ENCODE measurements around the gene TPPP2. TPM values are rescaled to one million over a fixed set of nuclear protein-coding genes. Genes with fewer than 3 reads are reported as not detected.

TPPP2 gene
- total and polyA plus RNA-seq, 10 of the 15 experiments (the other 5 are each of a cell fraction or from before 2014, with no cell fraction given) = not detected

DNA sequence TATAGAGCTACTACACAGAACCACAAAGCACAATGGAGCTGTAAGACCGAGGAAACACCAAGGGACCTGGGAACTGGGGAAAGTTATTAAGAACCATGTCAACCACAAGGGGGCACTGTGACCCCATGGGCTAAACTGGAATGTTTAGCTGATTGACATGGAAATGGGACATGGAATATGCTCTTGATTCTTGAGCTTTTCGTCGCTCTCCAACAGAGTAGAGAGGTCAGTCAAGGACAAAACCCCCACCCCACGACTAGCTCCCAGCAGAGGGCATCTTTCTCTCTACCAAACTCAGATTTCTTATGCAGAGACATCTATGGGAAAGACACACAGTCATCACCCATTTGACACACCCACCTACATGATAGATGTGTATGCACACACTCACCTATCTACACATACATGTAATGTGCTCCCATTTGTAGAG, 15.2 kb upstream of the TPPP2 start (continued):
- TF ChIP-seq CTCF (IDR thresholded peaks at IDR 0.05 in 2 of 3, conservative IDR thresholded peaks at IDR 0.05 in 1 of 3; ENCODE audit: control insufficient read depth in 2 of 3, extremely low read depth in 1 of 3, insufficient read depth in 1 of 3, low read depth in 3 of 3, low read length in 3 of 3) (peak; percentile 79 to 93 (median 88); a peak in 5 of 6 replicates), RCOR1 (conservative IDR thresholded peaks at IDR 0.05; ENCODE audit: low read depth, low read length) (no peak), POU2F2 (IDR thresholded peaks at IDR 0.05; ENCODE audit: borderline replicate concordance, low read depth, low read length) (no peak), RUNX3 (IDR thresholded peaks at IDR 0.05; ENCODE audit: low read length) (no peak), YY1 (IDR thresholded peaks at IDR 0.05; ENCODE audit: low read depth, low read length) (peak; percentile 12; the same call in 1 of the 2 replicates), NR2F1 (conservative IDR thresholded peaks at IDR 0.05) (no peak), PKNOX1 (IDR thresholded peaks at IDR 0.05) (peak; percentile 90), IRF4 (IDR thresholded peaks at IDR 0.05; ENCODE audit: low read depth, low read length) (0 out of 2 replicates have a peak, but pooled peaks have one; percentile 40)

DNA sequence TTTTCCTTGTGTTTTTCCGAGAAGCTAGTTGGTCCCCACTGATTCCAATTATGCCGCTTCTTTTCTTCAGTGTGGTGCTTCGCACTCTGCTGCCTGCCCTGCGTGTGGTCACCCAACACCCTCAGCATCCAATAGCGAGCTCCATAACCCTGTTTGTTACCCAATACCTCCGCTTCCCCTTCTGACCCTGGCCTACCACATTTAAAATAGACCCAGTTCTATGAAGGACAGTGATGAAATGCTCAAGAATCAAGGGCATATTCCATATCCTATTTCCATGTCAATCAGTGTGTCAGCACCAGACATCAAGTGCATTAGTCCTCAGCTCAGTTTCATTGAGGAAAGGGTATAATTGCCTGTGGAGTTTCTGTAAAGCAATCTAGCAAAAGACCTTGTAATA, 14.7 kb upstream of the TPPP2 start:
- H3K27me3 ChIP-seq (replicated peaks in 1 of 2; ENCODE audit: control insufficient read depth in 2 of 2, insufficient read depth in 2 of 2, low read length in 1 of 2) = peaks cover 0 to 5% of the 10 kb centered on the region in 2 experiments; a peak in 2 of 4 replicates
- POLR2A ChIA-PET = interaction anchor here (1.1 to 2.2 kb wide), 3 partner anchors 32 to 89 kb away, joined by 4 to 9 read pairs (median 4); no protein-coding TSS in a partner anchor
- H3K4me1 ChIP-seq (ENCODE audit: control insufficient read depth, insufficient read depth, low read length) = no peaks in the 10 kb centered on the region
- FAIRE-seq = no peak
- H3K9ac ChIP-seq (ENCODE audit: control insufficient read depth, insufficient read depth, low read length) = no peak overlapping the region
- no peaks in the 10 kb centered on the region for H4K20me1 ChIP-seq (ENCODE audit: control insufficient read depth, insufficient read depth)
- no peaks in the 10 kb centered on the region for H3K36me3 ChIP-seq (ENCODE audit: control insufficient read depth in 2 of 2, insufficient read depth in 2 of 2, low read length in 1 of 2)
- DNase-seq (ENCODE audit: low read depth, low spot score) = no peak
- RAD21 ChIA-PET (ENCODE audit: unreplicated experiment) = interaction anchor here (0.6 to 4.7 kb wide), 27 partner anchors 10 to 886 kb away, joined by 3 to 70 read pairs (median 6); partner anchors contain the start of genes ARHGEF40 and TMEM253
- H3K27ac ChIP-seq (ENCODE audit: control insufficient read depth, insufficient read depth) = no peak overlapping the region
- no peak overlapping the region for H3K4me2 ChIP-seq (ENCODE audit: control insufficient read depth, insufficient read depth)
- CTCF ChIA-PET = interaction anchor here (0.6 to 10.7 kb wide), 37 partner anchors 7 to 441 kb away, joined by 3 to 253 read pairs (median 6); partner anchors contain the start of genes ARHGEF40, RNASE13, RNASE7 and TMEM253
- H3K79me2 ChIP-seq (ENCODE audit: control insufficient read depth, insufficient read depth, low read length) = no peaks in the 10 kb centered on the region
- no peak overlapping the region for H2AFZ ChIP-seq (ENCODE audit: control insufficient read depth, low read depth, low read length)
- H3K9me3 ChIP-seq (replicated peaks; ENCODE audit: control insufficient read depth, insufficient read depth, low read length) = no peaks in the 10 kb centered on the region
- SMC1A ChIA-PET (ENCODE audit: uncharacterized antibody, unreplicated experiment) = interaction anchor here (0.9 to 5.6 kb wide), 22 partner anchors 10 to 483 kb away, joined by 3 to 99 read pairs (median 5); partner anchors contain the start of genes ARHGEF40 and TMEM253
- intact Hi-C loops (cut with micrococcal nuclease; ENCODE audit: unreplicated experiment) = loop anchor here (2.0 kb wide), 1 partner anchor 51 kb away; no protein-coding TSS in a partner anchor
- 30% methylated on average over 6 of the region's 6 CpGs for WGBS (ENCODE audit: insufficient coverage, insufficient replicate concordance, low lambda C conversion rate, missing lambda C conversion rate)
- no peak overlapping the region for H3K4me3 ChIP-seq
- no TSS peak for BruUV-seq (replicated peaks)
- ATAC-seq = no peak
- in situ Hi-C loops (cut with MboI) = loop anchor here (5.0 kb wide), 1 partner anchor 87 kb away; the partner anchor contains the start of gene TMEM253
- no peak for TF ChIP-seq RUNX3 (IDR thresholded peaks at IDR 0.05; ENCODE audit: low read length)
- no peak for TF ChIP-seq BCLAF1 (IDR thresholded peaks at IDR 0.05)
- TF ChIP-seq, protein P1, sequence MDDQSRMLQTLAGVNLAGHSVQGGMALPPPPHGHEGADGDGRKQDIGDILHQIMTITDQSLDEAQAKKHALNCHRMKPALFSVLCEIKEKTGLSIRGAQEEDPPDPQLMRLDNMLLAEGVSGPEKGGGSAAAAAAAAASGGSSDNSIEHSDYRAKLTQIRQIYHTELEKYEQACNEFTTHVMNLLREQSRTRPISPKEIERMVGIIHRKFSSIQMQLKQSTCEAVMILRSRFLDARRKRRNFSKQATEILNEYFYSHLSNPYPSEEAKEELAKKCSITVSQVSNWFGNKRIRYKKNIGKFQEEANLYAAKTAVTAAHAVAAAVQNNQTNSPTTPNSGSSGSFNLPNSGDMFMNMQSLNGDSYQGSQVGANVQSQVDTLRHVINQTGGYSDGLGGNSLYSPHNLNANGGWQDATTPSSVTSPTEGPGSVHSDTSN (IDR thresholded peaks at IDR 0.05; ENCODE audit: insufficient replicate concordance, low read depth, low read length) = no peak
- no peak for TF ChIP-seq ZNF384 (IDR thresholded peaks at IDR 0.05; ENCODE audit: borderline replicate concordance, low read depth, low read length)
- TF ChIP-seq NFYB (IDR thresholded peaks at IDR 0.05; ENCODE audit: insufficient read depth, low read depth, low read length) = no peak

Data from GM12878 (cell line).